K562 (cell line): ENCODE data around the gene CBL. TPM values are rescaled to one million over a fixed set of nuclear protein-coding genes. Genes with fewer than 3 reads are reported as not detected.
A peak's percentile ranks its signal among the peaks of the same experiment; 100 is the strongest.

ENCODE experiments used
- ATAC-seq: fragments of 200-7000 bp; cut with Tn5 transposase; 3 replicates; pipeline ENCODE4 v1.9.1; 2020; ENCODE audit warnings: moderate library complexity
- BruUV-seq: library from RNA; stranded (reverse); fragments of 400-500 nt; replicated peaks from 2 replicates; lab custom pipeline; 2021; lab: Mats Ljungman, UMichigan
- CTCF ChIA-PET: fragments of 300-600 bp; formaldehyde crosslinking; extraction: SDS; loops from one replicate; lab custom pipeline; 2021; ENCODE audit warnings: low intra/inter-chr PET ratio; lab: Yijun Ruan, JAX
- POLR2A ChIA-PET: fragments of 300-600, 350-650 bp; sonication (Branson Sonifier 250); formaldehyde crosslinking; extraction: SDS; loops from one replicate; lab custom pipeline; 2021; ENCODE audit warnings: antibody characterized with exemption, inconsistent platforms; lab: Yijun Ruan, JAX
- DNase-seq, 4 experiments: peaks; one replicate each; pipeline versions ENCODE4 v3.0.0 to v3.0.0-alpha.2; 2011 to 2018; ENCODE audit warnings: low spot score in 3 of 4, mixed read lengths in 3 of 4; ENCODE audit errors: extremely low read depth in 1 of 4
- FAIRE-seq: peaks from 2 replicates; lab custom pipeline; 2011; peaks lifted over from hg19 to GRCh38; lab: Jason Lieb, UNC
- H2AFZ ChIP-seq: 2 replicates; pipeline ENCODE4 v1.6.0; 2011; ENCODE audit warnings: low read depth, low read length, control low read depth, inconsistent platforms
- H3K27ac ChIP-seq: fragments of 200-600 bp; 3 replicates; pipeline ENCODE4 v1.8.0; 2011; ENCODE audit warnings: low read depth, mild to moderate bottlenecking, control low read depth, inconsistent platforms, low read length, moderate library complexity, mixed read lengths; ENCODE audit errors: extremely low read depth
- H3K27me3 ChIP-seq, 2 experiments: fragments of 300-600 bp in 1 of 2; 2 replicates in 1 of 2; 3 replicates in 1 of 2; pipeline versions ENCODE4 v1.6.0 to v1.8.0; 2011; ENCODE audit warnings: inconsistent platforms in 2 of 2, low read length in 2 of 2, mild to moderate bottlenecking in 1 of 2, mixed read lengths in 1 of 2, moderate library complexity in 1 of 2; ENCODE audit not compliant: control insufficient read depth in 2 of 2, insufficient read depth in 2 of 2
- H3K36me3 ChIP-seq: fragments of 300-600 bp; 3 replicates; pipeline ENCODE4 v1.8.0; 2011; ENCODE audit warnings: mild to moderate bottlenecking, low read length, inconsistent platforms; ENCODE audit not compliant: control insufficient read depth, insufficient read depth
- H3K4me1 ChIP-seq, 2 experiments: fragments of 200-600 bp in 1 of 2; replicated peaks in 1 of 2; 2 replicates in 1 of 2; 3 replicates in 1 of 2; pipeline versions ENCODE4 v1.5.1 to v1.8.0; 2011; ENCODE audit warnings: inconsistent platforms in 2 of 2, low read length in 2 of 2, mild to moderate bottlenecking in 1 of 2, mixed read lengths in 1 of 2, moderate library complexity in 1 of 2; ENCODE audit not compliant: control insufficient read depth in 2 of 2, insufficient read depth in 2 of 2
- H3K4me2 ChIP-seq: 2 replicates; pipeline ENCODE4 v1.6.1; 2011; ENCODE audit warnings: low read length, control low read depth, inconsistent platforms, mixed read lengths; ENCODE audit not compliant: insufficient read depth
- H3K4me3 ChIP-seq: fragments of 200-600 bp; sonication (generic), shearing (Covaris generic); 2 replicates; pipeline ENCODE4 v1.5.1; 2016; ENCODE audit warnings: control low read depth, inconsistent platforms
- H3K79me2 ChIP-seq: fragments of 200-600 bp; 3 replicates; pipeline ENCODE4 v1.8.0; 2011; ENCODE audit warnings: low read length, inconsistent platforms; ENCODE audit not compliant: control insufficient read depth, insufficient read depth
- H3K9ac ChIP-seq, 2 experiments: 2 replicates each; pipeline versions ENCODE4 v1.6.0 to v1.6.1; 2011; ENCODE audit warnings: low read depth in 2 of 2, low read length in 2 of 2, control low read depth in 1 of 2, inconsistent platforms in 1 of 2, mild to moderate bottlenecking in 1 of 2, mixed read lengths in 1 of 2; ENCODE audit not compliant: insufficient read depth in 1 of 2
- H3K9me1 ChIP-seq: one replicate; pipeline ENCODE4 v1.6.0; 2011; ENCODE audit warnings: inconsistent platforms, mild to moderate bottlenecking, low read length, moderate library complexity; ENCODE audit not compliant: control insufficient read depth, insufficient read depth
- H3K9me3 ChIP-seq: replicated peaks from 2 replicates; pipeline ENCODE4 v1.5.1; 2011; ENCODE audit warnings: low read depth, low read length, inconsistent platforms; ENCODE audit not compliant: control insufficient read depth, insufficient read depth
- H4K20me1 ChIP-seq: replicated peaks from 2 replicates; pipeline ENCODE4 v1.6.1; 2011; ENCODE audit warnings: low read length, inconsistent platforms, mixed read lengths; ENCODE audit not compliant: control insufficient read depth, insufficient read depth
- CBFA2T2 ChIP-seq: fragments of 450-650 bp; conservative IDR thresholded peaks from 2 replicates; pipeline ENCODE4 v1.6.1; 2017; ENCODE audit warnings: mild to moderate bottlenecking
- CHD7 ChIP-seq: fragments of 200-600 bp; sonication (generic); IDR thresholded peaks from one replicate; pipeline ENCODE4 v1.6.1; 2012; ENCODE audit warnings: mild to moderate bottlenecking, low read depth, low read length, inconsistent platforms
- MXD1 ChIP-seq: fragments of 250-450 bp; sonication (Bioruptor Pico); IDR thresholded peaks from 2 replicates; pipeline ENCODE4 v1.8.0; 2021; ENCODE audit warnings: borderline replicate concordance, mild to moderate bottlenecking, moderate library complexity; ENCODE audit not compliant: poor library complexity, severe bottlenecking
- SPI1 ChIP-seq: IDR thresholded peaks from 2 replicates; pipeline ENCODE4 v1.6.1; 2011; ENCODE audit warnings: low read depth, low read length, control low read depth, borderline replicate concordance
- THAP7 ChIP-seq: fragments of 250-450 bp; sonication (Bioruptor Pico); IDR thresholded peaks from 2 replicates; pipeline ENCODE4 v1.5.0; 2021
- ZBTB43 ChIP-seq: sonication (generic); formaldehyde crosslinking; IDR thresholded peaks from 2 replicates; pipeline ENCODE4 v1.8.0; 2023; ENCODE audit warnings: mild to moderate bottlenecking, missing genetic modification reagents
- ZC3H11A ChIP-seq: IDR thresholded peaks from 2 replicates; pipeline ENCODE4 v1.6.1; 2012; ENCODE audit warnings: low read depth, low read length, improper control_type of control experiment
- WGBS: fragments of 100-300 bp; shearing (Covaris generic); methylation state at CpG from one replicate; pipeline ENCODE4 v1.1.6; 2016; ENCODE audit warnings: low coverage, mixed read lengths; ENCODE audit not compliant: insufficient coverage; ENCODE audit errors: missing lambda C conversion rate; 5-methylcytosine and 5-hydroxymethylcytosine counted together
- in situ Hi-C: fragments of 300-500 bp; cut with MboI; formaldehyde crosslinking; loops from 4 replicates; pipeline ENCODE4 v1.15.0; 2018; ENCODE audit warnings: inconsistent platforms, mixed read lengths
- intact Hi-C: fragments of 100-400 bp; cut with micrococcal nuclease; formaldehyde crosslinking; loops from 2 replicates; pipeline ENCODE4 v1.14.2; 2022
- polyA plus RNA-seq, 8 experiments: library from polyadenylated mRNA; depleted of rRNA in 4 of 8; stranded (reverse) in 5 of 8; unstranded in 3 of 8; fragments of >200 nt; fragmentation: Nextera tagmentation in 2 of 8; fragmentation: Illumina TruSeq in 1 of 8; extraction: Ambion mirVana in 2 of 8; extraction: Trizol in 1 of 8; gene quantifications; 2 replicates each; pipeline versions ENCODE4 v1.2.1 to v1.2.3, GENCODE V29; 2011 to 2014; ENCODE audit warnings: inconsistent platforms in 1 of 8, missing spikeins in 1 of 8
- total RNA-seq, 7 experiments: library from RNA; depleted of rRNA in 6 of 7; stranded (reverse); fragments of >200 nt in 6 of 7; fragmentation: Illumina TruSeq in 2 of 7; extraction: Trizol in 2 of 7; gene quantifications; 2 replicates each; pipeline versions ENCODE4 v1.2.1 to v1.2.3, GENCODE V29; 2011 to 2021; ENCODE audit warnings: low replicate concordance in 1 of 7

The CBL gene
- total and polyA plus RNA-seq, 9 of the 15 experiments (the other 6 are each of a cell fraction or from before 2014, with no cell fraction given): 3.2 to 24.9 (median 9.9) TPM

- FAIRE-seq (no peak), ATAC-seq (no peak), DNase-seq (peak in 3 of 4 experiments; percentile 18 to 28 (median 22))
- Histone ChIP-seq H3K9me3 (no peaks in the 10 kb centered on the region), H2AFZ (peak overlapping the region; percentile 82), H3K9ac (peak overlapping the region; percentile 74 to 80), H3K4me1 (peaks cover 13% of the 10 kb centered on the region in 2 experiments; a peak in 4 of 5 replicates), H3K4me2 (peak overlapping the region; percentile 71), H3K27me3 (no peaks in the 10 kb centered on the region), H3K79me2 (peaks cover 37% of the 10 kb centered on the region), H3K9me1 (no peaks in the 10 kb centered on the region), H3K36me3 (no peaks in the 10 kb centered on the region), H3K27ac (peak overlapping the region; percentile 88; the same call in 2 of the 3 replicates), H4K20me1 (0 out of 2 replicates have a peak, but pooled peaks cover 7% of the 10 kb centered on the region), H3K4me3 (peak overlapping the region; percentile 96; the same call in 1 of the 2 replicates)
- no TSS peak for BruUV-seq
- WGBS: 38% methylated on average over 10 of the region's 10 CpGs
- in situ Hi-C loops (no loop called here), intact Hi-C loops (no loop called here)
- POLR2A ChIA-PET: interaction anchor here (0.7 kb wide), 1 partner anchor 24 kb away, joined by 3 read pairs; no protein-coding TSS in a partner anchor
- TF ChIP-seq CBFA2T2 (no peak), CHD7 (no peak), ZC3H11A (no peak), MXD1 (CRISPR knock-in tag) (no peak), ZBTB43 (no peak), SPI1 (peak; percentile 81; the same call in 1 of the 2 replicates), THAP7 (no peak)
- CTCF ChIA-PET: interaction anchor here (0.7 kb wide), 1 partner anchor 128 kb away, joined by 3 read pairs; no protein-coding TSS in a partner anchor
These were observed 1.1 kb upstream of the CBL start for GRCh38 chr11:119205080-119205479.
